Stomach smooth muscle (tissue), 2 donors: ENCODE measurements around the gene HDAC1.

Experiments used
- H3K27ac ChIP-seq: one replicate; pipeline ENCODE4 v1.7.0; 2013; ENCODE audit warnings: mild to moderate bottlenecking, low read length, inconsistent platforms
- H3K27me3 ChIP-seq, 2 donors: one replicate each; pipeline ENCODE4 v1.7.0; 2013; ENCODE audit warnings: low read length in 2 of 2; ENCODE audit not compliant: insufficient read depth in 2 of 2, control insufficient read depth in 1 of 2
- H3K36me3 ChIP-seq, 2 donors: one replicate each; pipeline ENCODE4 v1.7.0; 2013; ENCODE audit warnings: low read length in 2 of 2; ENCODE audit not compliant: control insufficient read depth in 2 of 2, insufficient read depth in 2 of 2
- H3K4me1 ChIP-seq: one replicate; pipeline ENCODE4 v1.7.0; 2013; ENCODE audit warnings: low read length; ENCODE audit not compliant: control insufficient read depth, insufficient read depth
- H3K4me3 ChIP-seq, 2 donors: one replicate each; pipeline ENCODE4 v1.7.0; 2013; ENCODE audit warnings: low read length in 2 of 2
- H3K9ac ChIP-seq, 2 donors: one replicate each; pipeline ENCODE4 v1.7.0; 2013; ENCODE audit warnings: low read length in 2 of 2, mild to moderate bottlenecking in 1 of 2
- H3K9me3 ChIP-seq, 2 donors: one replicate each; pipeline ENCODE4 v1.7.0; 2013; ENCODE audit warnings: low read length in 2 of 2; ENCODE audit not compliant: control insufficient read depth in 2 of 2
- donor health status: healthy.
- donor health status: Pancreatic carcinoma.

Gene HDAC1

GRCh38 chr1:32331549-32331948 lies 39.7 kb downstream of the HDAC1 start:
- Histone ChIP-seq H3K4me1 (peaks cover 13% of the 10 kb centered on the region), H3K36me3 (peaks cover 33 to 56% of the 10 kb centered on the region in 2 donors), H3K27ac (no peak overlapping the region)

GRCh38 chr1:32332290-32333079 lies 40.6 kb downstream of the HDAC1 start:
- no peaks in the 10 kb centered on the region for H3K27me3 ChIP-seq
- H3K36me3 ChIP-seq, result peaks cover 25 to 50% of the 10 kb centered on the region in 2 donors
- H3K4me1 ChIP-seq, result peaks cover 15% of the 10 kb centered on the region
- H3K4me3 ChIP-seq, result no peak overlapping the region
- no peak overlapping the region for H3K9ac ChIP-seq
- H3K9me3 ChIP-seq, result no peaks in the 10 kb centered on the region
- no peak overlapping the region for H3K27ac ChIP-seq

More at GRCh38 chr1:32331549-32331948, 39.7 kb downstream of the HDAC1 start:
- Histone ChIP-seq H3K9me3 (no peaks in the 10 kb centered on the region), H3K4me3 (no peak overlapping the region), H3K9ac (no peak overlapping the region), H3K27me3 (no peaks in the 10 kb centered on the region)

GRCh38 chr1:32333251-32333963 lies 41.5 kb downstream of the HDAC1 start:
- Histone ChIP-seq H3K36me3 (peaks cover 20 to 44% of the 10 kb centered on the region in 2 donors), H3K27ac (no peak overlapping the region), H3K27me3 (no peaks in the 10 kb centered on the region), H3K9me3 (no peaks in the 10 kb centered on the region), H3K9ac (no peak overlapping the region), H3K4me3 (no peak overlapping the region), H3K4me1 (peaks cover 21% of the 10 kb centered on the region)

- Histone ChIP-seq H3K36me3 (peaks cover 15 to 34% of the 10 kb centered on the region in 2 donors), H3K9ac (peak overlapping the region in 1 of 2 donors; percentile 28), H3K4me3 (peak overlapping the region in 1 of 2 donors; percentile 70), H3K4me1 (peaks cover 21% of the 10 kb centered on the region), H3K27ac (no peak overlapping the region), H3K27me3 (no peaks in the 10 kb centered on the region), H3K9me3 (no peaks in the 10 kb centered on the region)
Observed at GRCh38 chr1:32334274-32334861, 42.5 kb downstream of the HDAC1 start.

GRCh38 chr1:32334864-32335534 lies 43.1 kb downstream of the HDAC1 start:
- Histone ChIP-seq H3K4me3 (peak overlapping the region; percentile 43 to 70), H3K27me3 (no peaks in the 10 kb centered on the region), H3K27ac (no peak overlapping the region), H3K9ac (peak overlapping the region in 1 of 2 donors; percentile 28), H3K4me1 (peaks cover 21% of the 10 kb centered on the region), H3K9me3 (no peaks in the 10 kb centered on the region), H3K36me3 (peaks cover 13 to 28% of the 10 kb centered on the region in 2 donors)

GRCh38 chr1:32335535-32335789 lies 43.6 kb downstream of the HDAC1 start:
- no peaks in the 10 kb centered on the region for H3K27me3 ChIP-seq
- no peaks in the 10 kb centered on the region for H3K9me3 ChIP-seq
- peaks cover 13 to 23% of the 10 kb centered on the region in 2 donors for H3K36me3 ChIP-seq
- no peak overlapping the region for H3K27ac ChIP-seq
- H3K9ac ChIP-seq, result no peak overlapping the region
- H3K4me3 ChIP-seq, result peak overlapping the region; percentile 43 to 70
- H3K4me1 ChIP-seq, result peaks cover 21% of the 10 kb centered on the region

- Histone ChIP-seq H3K27me3 (no peaks in the 10 kb centered on the region), H3K9ac (peak within 1 kb of the TSS in 1 of 2 donors; percentile 45), H3K4me1 (peaks cover 21% of the 10 kb centered on the region), H3K9me3 (no peaks in the 10 kb centered on the region), H3K36me3 (peaks cover 9 to 18% of the 10 kb centered on the region in 2 donors), H3K4me3 (peak within 1 kb of the TSS; percentile 43 to 70), H3K27ac (no peak within 1 kb of the TSS)
Observed at GRCh38 chr1:32335790-32336590, 44.1 kb downstream of the HDAC1 start, which contains the start of gene MARCKSL1. TSS of gene MARCKSL1 (minus strand) at chr1:32336233. CDS start at chr1:32336033, 200 bp downstream.

GRCh38 chr1:32336591-32336932 lies 44.7 kb downstream of the HDAC1 start:
- H3K36me3 ChIP-seq, result peaks cover 4 to 13% of the 10 kb centered on the region in 2 donors
- H3K9me3 ChIP-seq, result no peaks in the 10 kb centered on the region
- H3K27me3 ChIP-seq, result no peaks in the 10 kb centered on the region
- peak overlapping the region in 1 of 2 donors; percentile 70 for H3K4me3 ChIP-seq
- H3K4me1 ChIP-seq, result peaks cover 21% of the 10 kb centered on the region
- H3K27ac ChIP-seq, result no peak overlapping the region
- H3K9ac ChIP-seq, result no peak overlapping the region

- H3K4me3 ChIP-seq, result no peak overlapping the region
- H3K4me1 ChIP-seq, result peaks cover 21% of the 10 kb centered on the region
- H3K27me3 ChIP-seq, result no peaks in the 10 kb centered on the region
- no peaks in the 10 kb centered on the region for H3K9me3 ChIP-seq
- H3K27ac ChIP-seq, result no peak overlapping the region
- no peak overlapping the region for H3K9ac ChIP-seq
- H3K36me3 ChIP-seq, result peaks cover 0 to 8% of the 10 kb centered on the region in 2 donors
Observed at GRCh38 chr1:32336963-32337675, 45.2 kb downstream of the HDAC1 start.
